GM12878 (cell line): ENCODE measurements around the gene U2AF2. TPM values are rescaled to one million over a fixed set of nuclear protein-coding genes. Genes with fewer than 3 reads are reported as not detected.

Source experiments
- CBX5 ChIP-seq: sonication (generic); IDR thresholded peaks from 2 replicates; pipeline ENCODE4 v1.6.1; 2016; ENCODE audit warnings: low read depth, moderate library complexity, mild to moderate bottlenecking, inconsistent platforms
- MXI1 ChIP-seq: fragments of 150-350 bp; IDR thresholded peaks from 2 replicates; pipeline ENCODE4 v1.6.1; 2011; ENCODE audit warnings: low read depth, mild to moderate bottlenecking, inconsistent platforms, low read length, improper control_type of control experiment
- PAX5 ChIP-seq: IDR thresholded peaks from 2 replicates; pipeline ENCODE4 v1.6.1; 2011; ENCODE audit warnings: low read depth, low read length, borderline replicate concordance
- TAF1 ChIP-seq: IDR thresholded peaks from 2 replicates; pipeline ENCODE4 v1.6.1; 2011; ENCODE audit warnings: mild to moderate bottlenecking, low read depth, low read length, borderline replicate concordance
- TCF7 ChIP-seq: IDR thresholded peaks from 2 replicates; pipeline ENCODE4 v1.6.1; 2014; ENCODE audit warnings: antibody characterized with exemption, borderline replicate concordance
- polyA plus RNA-seq, 11 experiments: library from polyadenylated mRNA; depleted of rRNA in 4 of 11; unstranded in 6 of 11; stranded (reverse) in 5 of 11; fragments of >200 nt; fragmentation: Nextera tagmentation in 4 of 11; fragmentation: Illumina TruSeq in 1 of 11; extraction: Ambion mirVana in 4 of 11; extraction: Trizol in 1 of 11; gene quantifications; 1 replicate in 1 of 11; 2 replicates in 10 of 11; pipeline versions ENCODE4 v1.2.1 to v1.2.3, GENCODE V29; 2011 to 2016; ENCODE audit warnings: inconsistent platforms in 2 of 11, missing spikeins in 2 of 11, low read depth in 1 of 11
- total RNA-seq, 4 experiments: library from RNA; depleted of rRNA in 3 of 4; stranded (reverse); fragments of >200 nt in 3 of 4; fragmentation: Illumina TruSeq in 1 of 4; extraction: Trizol in 1 of 4; gene quantifications; 2 replicates each; pipeline versions ENCODE4 v1.2.1 to v1.2.3, GENCODE V29; 2013 to 2021
- TF ChIP-seq, protein P1 (sequence below): fragments of 450-650 bp; IDR thresholded peaks from 2 replicates; pipeline ENCODE4 v1.6.1; 2016; ENCODE audit warnings: mild to moderate bottlenecking
- TF ChIP-seq, protein P2 (sequence below): fragments of 450-650 bp; IDR thresholded peaks from 2 replicates; pipeline ENCODE4 v1.6.1; 2016; ENCODE audit warnings: mild to moderate bottlenecking, moderate library complexity, borderline replicate concordance
- TF ChIP-seq, protein P3 (sequence below): fragments of 450-650 bp; IDR thresholded peaks from 2 replicates; pipeline ENCODE4 v1.6.1; 2017; ENCODE audit warnings: mild to moderate bottlenecking
- TF ChIP-seq, protein P4 (sequence below), 3 experiments: IDR thresholded peaks in 2 of 3; conservative IDR thresholded peaks in 1 of 3; 2 replicates each; pipeline ENCODE4 v1.5.1; 2011; ENCODE audit warnings: low read depth in 3 of 3, low read length in 3 of 3, mild to moderate bottlenecking in 3 of 3, control low read depth in 2 of 3, moderate library complexity in 2 of 3, inconsistent platforms in 1 of 3, mixed read lengths in 1 of 3; ENCODE audit not compliant: control insufficient read depth in 2 of 3, insufficient read depth in 1 of 3; ENCODE audit errors: extremely low read depth in 1 of 3

Gene U2AF2
- total and polyA plus RNA-seq, 10 of the 15 experiments (the other 5 are each of a cell fraction or from before 2014, with no cell fraction given), result 3.0 to 338 (median 130) TPM

DNA sequence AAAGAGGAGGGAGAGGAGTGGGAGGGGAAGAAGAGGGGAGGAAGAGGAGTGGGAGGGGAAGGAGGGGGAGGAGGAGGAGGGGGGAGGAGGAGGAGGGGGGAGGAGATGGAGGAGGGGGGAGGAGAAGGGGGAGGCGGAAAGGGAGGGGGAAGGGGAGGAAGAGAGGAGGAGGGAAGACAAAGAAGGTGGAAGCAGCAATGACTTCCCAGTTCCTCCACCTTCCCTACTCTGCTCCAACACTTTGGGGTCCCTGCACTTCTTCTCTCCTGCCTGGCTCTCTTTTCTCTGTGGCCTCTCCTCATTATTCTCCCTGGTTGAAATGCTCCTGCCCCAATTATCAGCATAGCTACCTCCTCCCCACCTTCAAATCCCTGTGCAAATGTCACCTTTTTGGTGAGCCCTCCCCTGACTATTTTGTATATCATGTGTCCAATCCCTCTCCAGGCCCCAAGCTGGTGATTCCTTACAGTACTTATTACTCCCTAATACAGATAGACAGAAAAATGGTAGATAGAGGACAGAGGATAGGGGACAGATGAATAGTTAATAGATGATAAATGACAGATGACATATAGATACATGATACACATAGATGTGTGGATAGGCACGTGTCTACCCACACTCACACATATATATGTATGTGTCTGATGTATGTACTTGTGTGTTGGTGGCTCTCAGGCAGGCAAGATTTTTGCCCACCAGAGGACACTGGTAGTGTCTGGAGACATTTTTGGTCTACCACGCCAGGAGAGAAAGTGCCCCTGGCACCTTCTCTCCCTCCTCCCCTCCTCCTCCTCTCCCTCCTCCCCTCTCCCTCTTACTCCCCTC is 58.2 kb downstream of the U2AF2 start (continued):
- TF ChIP-seq, protein P1, sequence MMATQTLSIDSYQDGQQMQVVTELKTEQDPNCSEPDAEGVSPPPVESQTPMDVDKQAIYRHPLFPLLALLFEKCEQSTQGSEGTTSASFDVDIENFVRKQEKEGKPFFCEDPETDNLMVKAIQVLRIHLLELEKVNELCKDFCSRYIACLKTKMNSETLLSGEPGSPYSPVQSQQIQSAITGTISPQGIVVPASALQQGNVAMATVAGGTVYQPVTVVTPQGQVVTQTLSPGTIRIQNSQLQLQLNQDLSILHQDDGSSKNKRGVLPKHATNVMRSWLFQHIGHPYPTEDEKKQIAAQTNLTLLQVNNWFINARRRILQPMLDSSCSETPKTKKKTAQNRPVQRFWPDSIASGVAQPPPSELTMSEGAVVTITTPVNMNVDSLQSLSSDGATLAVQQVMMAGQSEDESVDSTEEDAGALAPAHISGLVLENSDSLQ, result no peak
- no peak for TF ChIP-seq CBX5
- TF ChIP-seq, protein P2, sequence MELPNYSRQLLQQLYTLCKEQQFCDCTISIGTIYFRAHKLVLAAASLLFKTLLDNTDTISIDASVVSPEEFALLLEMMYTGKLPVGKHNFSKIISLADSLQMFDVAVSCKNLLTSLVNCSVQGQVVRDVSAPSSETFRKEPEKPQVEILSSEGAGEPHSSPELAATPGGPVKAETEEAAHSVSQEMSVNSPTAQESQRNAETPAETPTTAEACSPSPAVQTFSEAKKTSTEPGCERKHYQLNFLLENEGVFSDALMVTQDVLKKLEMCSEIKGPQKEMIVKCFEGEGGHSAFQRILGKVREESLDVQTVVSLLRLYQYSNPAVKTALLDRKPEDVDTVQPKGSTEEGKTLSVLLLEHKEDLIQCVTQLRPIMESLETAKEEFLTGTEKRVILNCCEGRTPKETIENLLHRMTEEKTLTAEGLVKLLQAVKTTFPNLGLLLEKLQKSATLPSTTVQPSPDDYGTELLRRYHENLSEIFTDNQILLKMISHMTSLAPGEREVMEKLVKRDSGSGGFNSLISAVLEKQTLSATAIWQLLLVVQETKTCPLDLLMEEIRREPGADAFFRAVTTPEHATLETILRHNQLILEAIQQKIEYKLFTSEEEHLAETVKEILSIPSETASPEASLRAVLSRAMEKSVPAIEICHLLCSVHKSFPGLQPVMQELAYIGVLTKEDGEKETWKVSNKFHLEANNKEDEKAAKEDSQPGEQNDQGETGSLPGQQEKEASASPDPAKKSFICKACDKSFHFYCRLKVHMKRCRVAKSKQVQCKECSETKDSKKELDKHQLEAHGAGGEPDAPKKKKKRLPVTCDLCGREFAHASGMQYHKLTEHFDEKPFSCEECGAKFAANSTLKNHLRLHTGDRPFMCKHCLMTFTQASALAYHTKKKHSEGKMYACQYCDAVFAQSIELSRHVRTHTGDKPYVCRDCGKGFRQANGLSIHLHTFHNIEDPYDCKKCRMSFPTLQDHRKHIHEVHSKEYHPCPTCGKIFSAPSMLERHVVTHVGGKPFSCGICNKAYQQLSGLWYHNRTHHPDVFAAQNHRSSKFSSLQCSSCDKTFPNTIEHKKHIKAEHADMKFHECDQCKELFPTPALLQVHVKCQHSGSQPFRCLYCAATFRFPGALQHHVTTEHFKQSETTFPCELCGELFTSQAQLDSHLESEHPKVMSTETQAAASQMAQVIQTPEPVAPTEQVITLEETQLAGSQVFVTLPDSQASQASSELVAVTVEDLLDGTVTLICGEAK, result no peak
- TF ChIP-seq MXI1, result no peak
- TF ChIP-seq PAX5, result no peak
- no peak for TF ChIP-seq TCF7
- TF ChIP-seq TAF1, result no peak
- TF ChIP-seq, protein P3, sequence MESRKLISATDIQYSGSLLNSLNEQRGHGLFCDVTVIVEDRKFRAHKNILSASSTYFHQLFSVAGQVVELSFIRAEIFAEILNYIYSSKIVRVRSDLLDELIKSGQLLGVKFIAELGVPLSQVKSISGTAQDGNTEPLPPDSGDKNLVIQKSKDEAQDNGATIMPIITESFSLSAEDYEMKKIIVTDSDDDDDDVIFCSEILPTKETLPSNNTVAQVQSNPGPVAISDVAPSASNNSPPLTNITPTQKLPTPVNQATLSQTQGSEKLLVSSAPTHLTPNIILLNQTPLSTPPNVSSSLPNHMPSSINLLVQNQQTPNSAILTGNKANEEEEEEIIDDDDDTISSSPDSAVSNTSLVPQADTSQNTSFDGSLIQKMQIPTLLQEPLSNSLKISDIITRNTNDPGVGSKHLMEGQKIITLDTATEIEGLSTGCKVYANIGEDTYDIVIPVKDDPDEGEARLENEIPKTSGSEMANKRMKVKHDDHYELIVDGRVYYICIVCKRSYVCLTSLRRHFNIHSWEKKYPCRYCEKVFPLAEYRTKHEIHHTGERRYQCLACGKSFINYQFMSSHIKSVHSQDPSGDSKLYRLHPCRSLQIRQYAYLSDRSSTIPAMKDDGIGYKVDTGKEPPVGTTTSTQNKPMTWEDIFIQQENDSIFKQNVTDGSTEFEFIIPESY, result no peak
- TF ChIP-seq, protein P4, sequence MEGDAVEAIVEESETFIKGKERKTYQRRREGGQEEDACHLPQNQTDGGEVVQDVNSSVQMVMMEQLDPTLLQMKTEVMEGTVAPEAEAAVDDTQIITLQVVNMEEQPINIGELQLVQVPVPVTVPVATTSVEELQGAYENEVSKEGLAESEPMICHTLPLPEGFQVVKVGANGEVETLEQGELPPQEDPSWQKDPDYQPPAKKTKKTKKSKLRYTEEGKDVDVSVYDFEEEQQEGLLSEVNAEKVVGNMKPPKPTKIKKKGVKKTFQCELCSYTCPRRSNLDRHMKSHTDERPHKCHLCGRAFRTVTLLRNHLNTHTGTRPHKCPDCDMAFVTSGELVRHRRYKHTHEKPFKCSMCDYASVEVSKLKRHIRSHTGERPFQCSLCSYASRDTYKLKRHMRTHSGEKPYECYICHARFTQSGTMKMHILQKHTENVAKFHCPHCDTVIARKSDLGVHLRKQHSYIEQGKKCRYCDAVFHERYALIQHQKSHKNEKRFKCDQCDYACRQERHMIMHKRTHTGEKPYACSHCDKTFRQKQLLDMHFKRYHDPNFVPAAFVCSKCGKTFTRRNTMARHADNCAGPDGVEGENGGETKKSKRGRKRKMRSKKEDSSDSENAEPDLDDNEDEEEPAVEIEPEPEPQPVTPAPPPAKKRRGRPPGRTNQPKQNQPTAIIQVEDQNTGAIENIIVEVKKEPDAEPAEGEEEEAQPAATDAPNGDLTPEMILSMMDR (IDR thresholded peaks at IDR 0.05 in 2 of 3, conservative IDR thresholded peaks at IDR 0.05 in 1 of 3; ENCODE audit: control insufficient read depth in 2 of 3, extremely low read depth in 1 of 3, insufficient read depth in 1 of 3, low read depth in 3 of 3, low read length in 3 of 3), result no peak
